Measurements from ENCODE around the gene SLC6A9. TPM values are rescaled to one million over a fixed set of nuclear protein-coding genes. Genes with fewer than 3 reads are reported as not detected.

The SLC6A9 gene
- total and polyA plus RNA-seq, 2 donors (not counting 1 experiment from before 2014, with no cell fraction given), result 0.28 to 5.5 TPM

DNA sequence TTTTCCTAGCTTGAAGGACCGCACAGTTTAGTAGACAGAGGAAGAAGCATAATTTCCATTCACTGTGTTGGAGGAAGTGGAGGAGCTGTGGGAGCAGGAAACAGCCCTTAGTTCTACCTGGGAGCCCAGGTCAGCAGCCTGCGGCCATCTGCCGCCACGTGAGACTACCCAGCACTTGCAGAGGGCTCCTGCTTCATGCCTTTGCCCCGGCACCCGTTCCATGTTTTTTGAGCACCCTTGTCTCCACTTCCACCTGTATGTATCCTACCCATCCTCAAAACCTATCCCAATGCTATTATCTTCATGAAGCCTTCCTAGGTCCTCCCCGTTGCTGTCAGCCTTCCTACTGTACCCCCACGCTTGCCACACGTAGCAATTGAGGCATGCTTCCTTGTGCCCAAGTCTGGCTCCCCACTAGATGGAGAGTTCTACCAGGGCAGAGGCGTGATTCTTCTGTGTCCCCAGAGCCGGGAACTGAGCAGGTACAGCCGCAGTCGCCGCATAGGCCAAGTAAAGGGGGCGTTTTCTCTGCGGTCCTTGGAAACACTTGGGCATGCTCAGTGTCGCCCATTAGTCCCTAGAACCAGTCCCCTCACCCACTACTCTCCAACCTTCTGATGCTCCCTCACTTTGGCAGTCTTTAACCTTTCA, 1.9 kb downstream of the SLC6A9 start:
- ChIA-PET POLR2A (no interaction called here), CTCF (interaction anchor here (1.0 to 17.1 kb wide), 2 partner anchors 18 to 23 kb away, joined by 3 to 227 read pairs; no protein-coding TSS in a partner anchor)
- Histone ChIP-seq H2AFZ (ENCODE audit: insufficient read depth, low read depth, low read length, poor library complexity, severe bottlenecking) (peak overlapping the region; percentile 100), H3K4me2 (replicated peaks; ENCODE audit: low read depth, low read length, poor library complexity, severe bottlenecking) (peak overlapping the region; percentile 100), H3K9ac (ENCODE audit: low read length) (peak overlapping the region; percentile 87), H3K27me3 (replicated peaks in 1 of 4; ENCODE audit: control extremely low read depth in 1 of 4, control insufficient read depth in 3 of 4, insufficient read depth in 4 of 4, low read length in 3 of 4) (peaks cover 0 to 4% (median 0%) of the 10 kb centered on the region in 4 experiments), H3K9me3 (ENCODE audit: control extremely low read depth in 1 of 3, control insufficient read depth in 2 of 3, insufficient read depth in 1 of 3, low read length in 2 of 3) (no peaks in the 10 kb centered on the region), H3K4me3 (ENCODE audit: control extremely low read depth in 1 of 5, extremely low read depth in 1 of 5, insufficient read depth in 1 of 5, low read depth in 2 of 5, low read length in 4 of 5) (peak overlapping the region; percentile 14 to 87 (median 81)), H4K20me1 (ENCODE audit: control insufficient read depth, insufficient read depth, low read length, poor library complexity, severe bottlenecking) (no peaks in the 10 kb centered on the region), H3K36me3 (replicated peaks in 1 of 2; ENCODE audit: control extremely low read depth in 1 of 2, control insufficient read depth in 1 of 2, extremely low read depth in 1 of 2, insufficient read depth in 2 of 2, low read length in 1 of 2) (no peaks in the 10 kb centered on the region), H3K79me2 (ENCODE audit: control insufficient read depth, insufficient read depth, low read length) (no peaks in the 10 kb centered on the region), H3K27ac (ENCODE audit: low read length in 2 of 2) (peak overlapping the region; percentile 71 to 72), H3K4me1 (ENCODE audit: control insufficient read depth in 2 of 2, insufficient read depth in 2 of 2, low read length in 2 of 2) (peaks cover 10 to 37% of the 10 kb centered on the region in 2 donors)
- intact Hi-C loops (cut with micrococcal nuclease), result no loop called here
- TF ChIP-seq, protein P1, sequence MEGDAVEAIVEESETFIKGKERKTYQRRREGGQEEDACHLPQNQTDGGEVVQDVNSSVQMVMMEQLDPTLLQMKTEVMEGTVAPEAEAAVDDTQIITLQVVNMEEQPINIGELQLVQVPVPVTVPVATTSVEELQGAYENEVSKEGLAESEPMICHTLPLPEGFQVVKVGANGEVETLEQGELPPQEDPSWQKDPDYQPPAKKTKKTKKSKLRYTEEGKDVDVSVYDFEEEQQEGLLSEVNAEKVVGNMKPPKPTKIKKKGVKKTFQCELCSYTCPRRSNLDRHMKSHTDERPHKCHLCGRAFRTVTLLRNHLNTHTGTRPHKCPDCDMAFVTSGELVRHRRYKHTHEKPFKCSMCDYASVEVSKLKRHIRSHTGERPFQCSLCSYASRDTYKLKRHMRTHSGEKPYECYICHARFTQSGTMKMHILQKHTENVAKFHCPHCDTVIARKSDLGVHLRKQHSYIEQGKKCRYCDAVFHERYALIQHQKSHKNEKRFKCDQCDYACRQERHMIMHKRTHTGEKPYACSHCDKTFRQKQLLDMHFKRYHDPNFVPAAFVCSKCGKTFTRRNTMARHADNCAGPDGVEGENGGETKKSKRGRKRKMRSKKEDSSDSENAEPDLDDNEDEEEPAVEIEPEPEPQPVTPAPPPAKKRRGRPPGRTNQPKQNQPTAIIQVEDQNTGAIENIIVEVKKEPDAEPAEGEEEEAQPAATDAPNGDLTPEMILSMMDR (IDR thresholded peaks at IDR 0.05), result no peak
- TF ChIP-seq EZH2 (IDR thresholded peaks at IDR 0.05; ENCODE audit: borderline replicate concordance, insufficient read depth, low read depth, low read length, poor library complexity, severe bottlenecking), result no peak
- H3K9me3 Mint-ChIP-seq (ENCODE audit: insufficient read depth), result no peaks in the 10 kb centered on the region
- H3K27ac Mint-ChIP-seq, result peak overlapping the region; percentile 96
- H3K27me3 Mint-ChIP-seq, result no peaks in the 10 kb centered on the region
- no peak for DNase-seq
- H3K4me1 Mint-ChIP-seq, result peaks cover 44% of the 10 kb centered on the region
- peak overlapping the region; percentile 98 for H3K4me3 Mint-ChIP-seq
- 33% methylated on average over 17 of the region's 17 CpGs for WGBS (ENCODE audit: insufficient coverage)
- peak; percentile 15 for ATAC-seq (ENCODE audit: low read depth)

DNA sequence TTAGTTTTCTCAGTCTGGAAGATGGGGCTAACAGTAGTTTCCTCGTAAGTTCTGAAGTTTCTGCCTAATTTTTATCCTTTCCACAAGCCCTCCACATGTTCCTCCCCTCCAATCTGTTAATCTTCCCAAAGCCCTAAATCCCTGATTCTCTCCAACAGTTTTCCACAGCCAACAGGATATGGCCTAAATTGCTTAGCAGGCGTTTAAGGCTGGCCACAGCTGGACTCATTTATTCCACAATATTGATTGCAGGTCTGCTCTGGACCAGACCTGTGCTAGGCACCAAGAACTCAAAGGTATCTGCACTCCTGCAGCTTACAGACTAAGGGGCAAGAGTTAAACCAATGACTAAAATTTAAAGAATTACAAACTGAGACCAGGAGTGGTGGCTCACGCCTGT, 3.9 kb downstream of the SLC6A9 start:
- no peak for TF ChIP-seq EZH2 (IDR thresholded peaks at IDR 0.05; ENCODE audit: borderline replicate concordance, insufficient read depth, low read depth, low read length, poor library complexity, severe bottlenecking)
- TF ChIP-seq, protein P1 (IDR thresholded peaks at IDR 0.05), result no peak

More for the DNA sequence above, 3.9 kb downstream of the SLC6A9 start:
- ChIA-PET POLR2A (interaction anchor here (1.2 kb wide), 1 partner anchor 35 kb away, joined by 3 read pairs; no protein-coding TSS in a partner anchor), CTCF (interaction anchor here (5.6 to 17.1 kb wide), 2 partner anchors 9 to 21 kb away, joined by 26 to 227 read pairs; no protein-coding TSS in a partner anchor)
- DNase-seq (no peak), ATAC-seq (ENCODE audit: low read depth) (no peak)
- Histone ChIP-seq H3K36me3 (replicated peaks in 1 of 2; ENCODE audit: control extremely low read depth in 1 of 2, control insufficient read depth in 1 of 2, extremely low read depth in 1 of 2, insufficient read depth in 2 of 2, low read length in 1 of 2) (no peaks in the 10 kb centered on the region), H2AFZ (ENCODE audit: insufficient read depth, low read depth, low read length, poor library complexity, severe bottlenecking) (no peak overlapping the region), H3K4me3 (ENCODE audit: control extremely low read depth in 1 of 5, extremely low read depth in 1 of 5, insufficient read depth in 1 of 5, low read depth in 2 of 5, low read length in 4 of 5) (no peak overlapping the region), H3K4me2 (replicated peaks; ENCODE audit: low read depth, low read length, poor library complexity, severe bottlenecking) (no peak overlapping the region), H3K9me3 (ENCODE audit: control extremely low read depth in 1 of 3, control insufficient read depth in 2 of 3, insufficient read depth in 1 of 3, low read length in 2 of 3) (no peaks in the 10 kb centered on the region), H3K4me1 (ENCODE audit: control insufficient read depth in 2 of 2, insufficient read depth in 2 of 2, low read length in 2 of 2) (peaks cover 10 to 37% of the 10 kb centered on the region in 2 donors), H3K27me3 (replicated peaks in 1 of 4; ENCODE audit: control extremely low read depth in 1 of 4, control insufficient read depth in 3 of 4, insufficient read depth in 4 of 4, low read length in 3 of 4) (peaks cover 0 to 4% (median 0%) of the 10 kb centered on the region in 4 experiments), H3K9ac (ENCODE audit: low read length) (no peak overlapping the region), H3K79me2 (ENCODE audit: control insufficient read depth, insufficient read depth, low read length) (no peaks in the 10 kb centered on the region), H4K20me1 (ENCODE audit: control insufficient read depth, insufficient read depth, low read length, poor library complexity, severe bottlenecking) (no peaks in the 10 kb centered on the region), H3K27ac (ENCODE audit: low read length in 2 of 2) (no peak overlapping the region)
- Mint-ChIP-seq H3K27ac (no peak overlapping the region), H3K4me3 (no peak overlapping the region), H3K4me1 (peaks cover 45% of the 10 kb centered on the region), H3K27me3 (no peaks in the 10 kb centered on the region), H3K9me3 (ENCODE audit: insufficient read depth) (no peaks in the 10 kb centered on the region)
- 100% methylated on average over 3 of the region's 3 CpGs for WGBS (ENCODE audit: insufficient coverage)
- intact Hi-C loops (cut with micrococcal nuclease), result no loop called here

All from B cell (primary cell).